Panc1 (cell line): ENCODE results near the gene SNX13.

Experiments
- CTCF ChIP-seq: fragments of 450-650 bp; IDR thresholded peaks from 2 replicates; pipeline ENCODE4 v1.5.1; 2017; ENCODE audit warnings: mild to moderate bottlenecking
- POLR2AphosphoS5 ChIP-seq: IDR thresholded peaks from 2 replicates; pipeline ENCODE4 v1.6.1; 2012; ENCODE audit warnings: mild to moderate bottlenecking, low read depth, low read length, moderate library complexity
- SIN3A ChIP-seq: IDR thresholded peaks from 2 replicates; pipeline ENCODE4 v1.6.1; 2012; ENCODE audit warnings: low read depth, mild to moderate bottlenecking, low read length, moderate library complexity, borderline replicate concordance; ENCODE audit not compliant: insufficient read depth

DNA sequence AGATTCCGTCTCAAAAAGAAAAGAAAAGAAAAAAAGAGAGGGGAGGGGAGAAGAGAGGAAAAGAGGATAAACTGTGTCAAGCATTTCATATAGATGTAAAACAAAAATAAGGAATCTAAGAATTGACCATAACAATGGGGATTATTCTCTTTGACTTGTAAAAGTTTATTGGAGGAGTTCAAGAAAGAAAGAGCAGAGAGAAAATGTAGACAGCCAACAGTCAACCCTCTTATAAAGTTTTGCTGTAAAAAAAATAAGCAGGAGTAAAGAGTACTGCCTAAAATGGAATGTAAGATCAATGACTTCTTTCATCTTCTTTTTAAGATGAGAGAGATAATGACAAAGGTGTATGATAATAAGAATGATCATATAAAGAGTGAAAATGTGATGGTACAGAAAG lies 87.9 kb downstream of the SNX13 start:
- TF ChIP-seq CTCF (no peak), SIN3A (no peak), POLR2AphosphoS5 (no peak)
